T-cell (primary cell): ENCODE data around the gene GPR39. TPM values are rescaled to one million over a fixed set of nuclear protein-coding genes. Genes with fewer than 3 reads are reported as not detected.

Experiments used
- ATAC-seq, 4 experiments: fragments of 200-7000 bp in 3 of 4; fragments of 150-1000 bp in 1 of 4; cut with Tn5 transposase; replicated peaks in 1 of 4; 1 replicate in 3 of 4; 2 replicates in 1 of 4; pipeline ENCODE4 v1.10.0; 2021; ENCODE audit warnings: moderate library complexity in 3 of 4, mild to moderate bottlenecking in 2 of 4, moderate number of reproducible peaks in 1 of 4
- CTCF ChIA-PET, 2 donors: fragments of 300-600 bp; sonication (Branson Sonifier 250); formaldehyde crosslinking; loops; one replicate each; lab custom pipeline; 2022; ENCODE audit warnings: antibody characterized with exemption in 2 of 2; lab: Charles Lee
- POLR2A ChIA-PET, 2 donors: fragments of 300-600 bp; sonication (Branson Sonifier 250); formaldehyde crosslinking; loops; one replicate each; lab custom pipeline; 2022; ENCODE audit warnings: antibody characterized with exemption in 2 of 2; lab: Charles Lee
- DNase-seq, 35 experiments: peaks; one replicate each; pipeline versions ENCODE4 v3.0.0 to v3.0.0-alpha.2; 2013 to 2023
- H3K27ac ChIP-seq: one replicate; pipeline ENCODE4 v1.5.1; 2013; ENCODE audit warnings: low read length
- H3K27me3 ChIP-seq, 2 experiments: replicated peaks in 1 of 2; 1 replicate in 1 of 2; 2 replicates in 1 of 2; pipeline versions ENCODE4 v1.6.1 to v1.7.0; 2013; ENCODE audit warnings: low read length in 1 of 2, mixed read lengths in 1 of 2; ENCODE audit not compliant: control insufficient read depth in 2 of 2, insufficient read depth in 2 of 2; ENCODE audit errors: extremely low read depth in 1 of 2
- H3K36me3 ChIP-seq, 2 donors: 1 replicate in 1 of 2; 2 replicates in 1 of 2; pipeline versions ENCODE4 v1.6.1 to v1.7.0; 2013; ENCODE audit warnings: low read length in 1 of 2; ENCODE audit not compliant: control insufficient read depth in 2 of 2, insufficient read depth in 1 of 2; ENCODE audit errors: extremely low read depth in 1 of 2
- H3K4me1 ChIP-seq, 2 experiments: 1 replicate in 1 of 2; 2 replicates in 1 of 2; pipeline versions ENCODE4 v1.6.1 to v1.7.0; 2013; ENCODE audit warnings: low read length in 2 of 2, mixed read lengths in 1 of 2; ENCODE audit not compliant: insufficient read depth in 2 of 2, control insufficient read depth in 1 of 2; ENCODE audit errors: extremely low read depth in 1 of 2
- H3K4me3 ChIP-seq, 2 donors: 1 replicate in 1 of 2; 2 replicates in 1 of 2; pipeline versions ENCODE4 v1.5.1 to v1.7.0; 2013; ENCODE audit warnings: mild to moderate bottlenecking in 2 of 2, low read length in 1 of 2, moderate library complexity in 1 of 2; ENCODE audit not compliant: control insufficient read depth in 1 of 2; ENCODE audit errors: extremely low read depth in 1 of 2
- H3K9me3 ChIP-seq: 2 replicates; pipeline ENCODE4 v1.7.0; 2013
- H3K27ac Mint-ChIP-seq, 2 donors: one replicate each; pipeline ENCODE4 v1.8.0; 2020 to 2021; ENCODE audit warnings: mild to moderate bottlenecking in 2 of 2, mixed read lengths in 2 of 2
- H3K27me3 Mint-ChIP-seq, 2 donors: one replicate each; pipeline ENCODE4 v1.8.0; 2021 to 2022; ENCODE audit warnings: mixed read lengths in 2 of 2
- H3K36me3 Mint-ChIP-seq: one replicate; pipeline ENCODE4 v1.8.0; 2021; ENCODE audit warnings: mixed read lengths
- H3K4me1 Mint-ChIP-seq, 3 donors: one replicate each; pipeline ENCODE4 v1.8.0; 2020 to 2022; ENCODE audit warnings: mixed read lengths in 3 of 3, mild to moderate bottlenecking in 1 of 3
- H3K4me3 Mint-ChIP-seq, 3 donors: one replicate each; pipeline ENCODE4 v1.8.0; 2020 to 2022; ENCODE audit warnings: mild to moderate bottlenecking in 3 of 3, mixed read lengths in 3 of 3, moderate library complexity in 3 of 3
- H3K9me3 Mint-ChIP-seq, 3 donors: one replicate each; pipeline ENCODE4 v1.8.0; 2020 to 2022; ENCODE audit warnings: mixed read lengths in 3 of 3
- WGBS: methylation state at CpG from one replicate; pipeline ENCODE4 v1.1.5; 2013; ENCODE audit warnings: missing lambda C conversion rate; ENCODE audit not compliant: insufficient coverage; 5-methylcytosine and 5-hydroxymethylcytosine counted together
- total RNA-seq, 35 experiments: library from RNA in 6 of 35; stranded (reverse) in 6 of 35; fragments of 120-200 nt in 1 of 35; gene quantifications; one replicate each; pipeline versions ENCODE4 v1.2.1 to v1.2.4 and lab custom pipeline; 2013 to 2026

The GPR39 gene
- total RNA-seq, 5 donors from 2014 or later (not counting 1 experiment from before 2014, with no cell fraction given), result not detected

- no peak overlapping the region for H3K27ac Mint-ChIP-seq
- Histone ChIP-seq H3K4me1 (no peaks in the 10 kb centered on the region), H3K4me3 (no peak overlapping the region), H3K27me3 (no peaks in the 10 kb centered on the region), H3K36me3 (no peaks in the 10 kb centered on the region), H3K27ac (no peak overlapping the region), H3K9me3 (no peaks in the 10 kb centered on the region)
- ATAC-seq (no peak), DNase-seq (no peak)
- no peak overlapping the region for H3K4me3 Mint-ChIP-seq
- no peaks in the 10 kb centered on the region for H3K27me3 Mint-ChIP-seq
- no peaks in the 10 kb centered on the region for H3K36me3 Mint-ChIP-seq
- WGBS, result no CpG with 5 or more reads among the region's 2 CpGs
- no peaks in the 10 kb centered on the region for H3K4me1 Mint-ChIP-seq
- ChIA-PET CTCF (no interaction called here), POLR2A (no interaction called here)
- H3K9me3 Mint-ChIP-seq, result peaks cover 7 to 15% (median 8%) of the 10 kb centered on the region in 3 donors
Observed at GRCh38 chr2:132473174-132473883, 56.7 kb downstream of the GPR39 start.

GRCh38 chr2:132475615-132476014 lies 59.0 kb downstream of the GPR39 start:
- no peak for ATAC-seq
- no peaks in the 10 kb centered on the region for H3K36me3 ChIP-seq
- no peak for DNase-seq
- Mint-ChIP-seq H3K4me3 (no peak overlapping the region), H3K36me3 (no peaks in the 10 kb centered on the region), H3K9me3 (peaks cover 7 to 15% (median 8%) of the 10 kb centered on the region in 3 donors), H3K4me1 (no peaks in the 10 kb centered on the region), H3K27me3 (no peaks in the 10 kb centered on the region), H3K27ac (no peak overlapping the region)
- H3K27ac ChIP-seq, result no peak overlapping the region
- no peak overlapping the region for H3K4me3 ChIP-seq
- no peaks in the 10 kb centered on the region for H3K27me3 ChIP-seq
- ChIA-PET CTCF (no interaction called here), POLR2A (no interaction called here)
- H3K4me1 ChIP-seq, result no peaks in the 10 kb centered on the region
- WGBS, result 51% methylated on average over 2 of the region's 2 CpGs
- H3K9me3 ChIP-seq, result no peaks in the 10 kb centered on the region

GRCh38 chr2:132477436-132477835 lies 60.8 kb downstream of the GPR39 start:
- Mint-ChIP-seq H3K4me3 (no peak overlapping the region), H3K36me3 (no peaks in the 10 kb centered on the region), H3K27me3 (no peaks in the 10 kb centered on the region), H3K4me1 (no peaks in the 10 kb centered on the region), H3K27ac (no peak overlapping the region), H3K9me3 (peaks cover 5 to 12% (median 7%) of the 10 kb centered on the region in 3 donors)
- Histone ChIP-seq H3K9me3 (no peaks in the 10 kb centered on the region), H3K27ac (no peak overlapping the region), H3K4me3 (no peak overlapping the region), H3K4me1 (no peaks in the 10 kb centered on the region), H3K27me3 (no peaks in the 10 kb centered on the region), H3K36me3 (no peaks in the 10 kb centered on the region)
- no peak for DNase-seq
- ChIA-PET CTCF (no interaction called here), POLR2A (no interaction called here)
- ATAC-seq, result no peak
- 100% methylated on average over 1 of the region's 4 CpGs for WGBS

GRCh38 chr2:132477962-132478361 lies 61.4 kb downstream of the GPR39 start:
- no peak for ATAC-seq
- WGBS, result no CpG with 5 or more reads among the region's 2 CpGs
- H3K36me3 Mint-ChIP-seq, result no peaks in the 10 kb centered on the region
- H3K27ac Mint-ChIP-seq, result no peak overlapping the region
- Histone ChIP-seq H3K4me1 (no peaks in the 10 kb centered on the region), H3K27me3 (no peaks in the 10 kb centered on the region), H3K36me3 (no peaks in the 10 kb centered on the region), H3K9me3 (no peaks in the 10 kb centered on the region), H3K4me3 (no peak overlapping the region), H3K27ac (no peak overlapping the region)
- CTCF ChIA-PET, result no interaction called here
- H3K4me3 Mint-ChIP-seq, result no peak overlapping the region
- POLR2A ChIA-PET, result no interaction called here
- DNase-seq, result no peak
- no peaks in the 10 kb centered on the region for H3K27me3 Mint-ChIP-seq
- peaks cover 3 to 8% (median 4%) of the 10 kb centered on the region in 3 donors for H3K9me3 Mint-ChIP-seq
- no peaks in the 10 kb centered on the region for H3K4me1 Mint-ChIP-seq

GRCh38 chr2:132478461-132479105 lies 62.0 kb downstream of the GPR39 start:
- DNase-seq, result no peak
- H3K27me3 ChIP-seq, result no peaks in the 10 kb centered on the region
- no peaks in the 10 kb centered on the region for H3K4me1 Mint-ChIP-seq
- peaks cover 3 to 4% (median 3%) of the 10 kb centered on the region in 3 donors for H3K9me3 Mint-ChIP-seq
- no peaks in the 10 kb centered on the region for H3K4me1 ChIP-seq
- H3K36me3 ChIP-seq, result no peaks in the 10 kb centered on the region
- H3K27me3 Mint-ChIP-seq, result no peaks in the 10 kb centered on the region
- H3K27ac Mint-ChIP-seq, result no peak overlapping the region
- no peak overlapping the region for H3K27ac ChIP-seq
- ChIA-PET CTCF (no interaction called here), POLR2A (no interaction called here)
- H3K4me3 Mint-ChIP-seq, result no peak overlapping the region
- ATAC-seq, result no peak
- no peaks in the 10 kb centered on the region for H3K36me3 Mint-ChIP-seq
- no peak overlapping the region for H3K4me3 ChIP-seq
- WGBS, result no CpG with 5 or more reads among the region's 3 CpGs
- no peaks in the 10 kb centered on the region for H3K9me3 ChIP-seq

GRCh38 chr2:132479155-132479554 lies 62.5 kb downstream of the GPR39 start:
- ATAC-seq (no peak), DNase-seq (no peak)
- peaks cover 0 to 4% (median 3%) of the 10 kb centered on the region in 3 donors for H3K9me3 Mint-ChIP-seq
- Histone ChIP-seq H3K4me1 (no peaks in the 10 kb centered on the region), H3K27ac (no peak overlapping the region), H3K9me3 (no peaks in the 10 kb centered on the region), H3K27me3 (no peaks in the 10 kb centered on the region), H3K4me3 (no peak overlapping the region), H3K36me3 (no peaks in the 10 kb centered on the region)
- WGBS, result 78% methylated on average over 6 of the region's 8 CpGs
- H3K4me1 Mint-ChIP-seq, result no peaks in the 10 kb centered on the region
- ChIA-PET CTCF (no interaction called here), POLR2A (no interaction called here)
- no peak overlapping the region for H3K4me3 Mint-ChIP-seq
- no peaks in the 10 kb centered on the region for H3K27me3 Mint-ChIP-seq
- H3K27ac Mint-ChIP-seq, result no peak overlapping the region
- no peaks in the 10 kb centered on the region for H3K36me3 Mint-ChIP-seq
